Stimulated activated CD4-positive, alpha-beta T cell treated with anti-CD3 and anti-CD28 coated beads, Interleukin-12 subunit alpha, Interleukin-12 subunit beta, amount 100 ng/mL, for 48 hours (primary cell): ENCODE data around the gene BICC1.
"Not testable (repeated sequence)": the region's sequence is repeated elsewhere in the genome, so short reads cannot be mapped to it uniquely, and the experiment has no call there.

Experiments used
- DNase-seq, 3 donors: peaks; one replicate each; pipeline ENCODE4 v3.0.0-alpha.2; 2020; ENCODE audit warnings: low read depth in 2 of 3, low spot score in 1 of 3

The BICC1 gene

DNA sequence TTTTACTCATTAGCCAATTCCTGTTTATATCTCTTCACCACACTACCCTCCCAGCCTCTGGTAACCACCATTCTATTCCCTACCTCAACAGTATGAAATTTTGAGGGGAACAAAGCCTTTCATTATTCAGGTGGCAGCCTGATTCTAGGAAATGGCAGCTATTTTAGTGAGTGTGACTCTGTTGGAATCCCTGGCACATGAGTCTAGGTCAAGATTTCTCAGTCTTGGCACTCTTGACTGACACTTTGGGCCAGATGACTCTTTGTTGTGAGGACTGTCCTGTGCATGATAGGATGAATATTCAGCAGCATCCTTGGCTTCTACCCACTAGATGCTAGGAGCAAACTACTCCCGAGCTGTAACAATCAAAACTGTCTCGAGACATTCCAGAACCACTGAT, 341.0 kb downstream of the BICC1 start:
- DNase-seq, result no peak

DNA sequence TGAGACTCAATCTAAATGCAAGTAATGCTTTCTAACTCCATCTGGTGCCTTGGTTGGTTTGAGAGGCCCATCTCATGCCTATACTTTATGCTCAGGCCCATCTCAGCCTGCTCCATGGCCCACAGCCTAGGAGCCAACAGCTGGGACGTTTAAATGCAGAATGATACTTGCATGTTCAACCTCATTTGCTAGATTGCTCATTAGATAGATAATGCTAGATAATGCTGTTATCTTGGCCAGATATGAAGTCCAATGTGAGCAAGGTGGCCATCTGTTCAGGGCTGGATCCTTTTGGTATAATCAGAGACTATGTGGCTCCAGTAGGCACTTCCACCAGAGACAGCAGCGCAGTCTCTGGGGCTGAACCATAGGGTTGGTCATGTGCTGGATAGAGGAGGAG, 342.1 kb downstream of the BICC1 start:
- DNase-seq, result no peak

DNA sequence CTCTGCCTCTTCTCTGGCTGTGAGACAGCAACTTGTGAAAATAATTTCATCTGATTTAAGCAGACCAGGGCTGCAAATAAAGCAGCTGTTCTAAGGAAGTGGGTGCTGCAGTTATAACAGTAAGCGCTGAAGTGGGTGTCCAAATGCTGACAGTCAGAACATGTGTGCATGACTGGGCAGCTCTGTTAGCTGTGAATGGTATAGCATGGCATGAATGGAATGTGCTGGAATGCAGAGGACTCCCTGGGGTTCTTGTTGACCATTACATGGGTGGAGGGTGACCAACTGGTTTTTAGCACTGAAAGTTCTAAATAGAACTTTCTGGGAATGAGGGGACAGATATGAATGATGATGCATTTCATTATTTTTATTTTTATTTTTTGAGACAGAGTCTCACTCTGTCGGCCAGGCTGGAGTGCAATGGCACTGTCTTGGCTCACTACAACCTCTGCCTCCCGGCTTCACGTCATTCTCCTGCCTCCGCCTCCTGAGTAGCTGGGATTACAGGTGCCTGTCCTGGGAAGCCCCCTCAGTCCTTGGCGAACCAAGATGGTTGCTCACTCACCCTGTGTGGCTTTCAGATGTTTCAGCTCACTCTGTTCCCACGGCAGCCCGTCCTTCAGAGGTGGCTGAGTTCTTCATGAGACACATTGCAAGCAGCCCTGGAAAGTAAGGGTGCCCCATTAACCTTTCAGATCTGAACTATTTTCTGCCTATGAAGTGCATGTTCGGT, 344.0 kb downstream of the BICC1 start:
- DNase-seq, result no peak

DNA sequence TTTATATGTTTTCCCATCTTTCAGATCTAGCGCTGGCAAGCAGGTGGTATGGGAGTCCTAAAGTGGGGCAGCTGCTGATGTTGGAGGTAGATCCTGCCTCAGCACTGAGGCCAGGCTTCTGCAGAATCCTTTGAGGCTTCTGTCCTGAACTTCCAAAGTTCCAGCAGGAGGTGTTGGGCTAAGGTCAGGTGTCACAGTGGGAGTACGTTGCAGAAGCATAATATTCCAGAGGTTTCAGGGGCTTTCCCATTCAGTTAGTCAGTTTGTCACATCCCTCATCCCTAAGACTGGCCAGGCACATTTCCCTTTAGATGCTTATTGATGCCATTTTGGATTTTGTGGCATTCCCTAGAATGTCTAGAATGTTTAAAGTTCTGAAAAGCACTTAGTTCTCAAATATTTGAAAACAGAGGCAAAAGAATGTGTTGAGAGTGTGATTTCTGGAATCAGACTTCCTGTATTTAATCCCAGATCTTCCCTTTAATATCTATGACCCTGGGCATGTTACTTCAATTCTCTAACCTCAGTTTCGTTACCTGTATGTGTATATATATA, 344.7 kb downstream of the BICC1 start:
- no peak for DNase-seq

DNA sequence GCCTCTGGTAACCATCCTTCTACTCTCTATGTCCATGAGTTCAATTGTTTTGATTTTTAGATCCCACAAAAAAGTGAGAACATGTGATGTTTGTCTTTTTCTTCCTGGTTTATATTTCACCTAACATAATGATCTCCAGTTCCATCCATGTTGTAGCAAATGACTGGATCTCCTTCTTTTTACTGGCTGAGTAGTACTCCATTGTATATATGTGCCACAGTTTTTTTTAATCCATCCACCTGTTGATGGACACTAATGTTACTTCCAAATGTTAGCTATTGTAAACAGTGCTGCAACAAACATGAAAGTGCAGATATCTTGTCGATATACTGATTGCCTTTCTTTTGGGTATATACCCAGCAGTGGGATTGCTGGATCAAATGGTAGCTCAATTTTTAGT, 345.5 kb downstream of the BICC1 start:
- not testable (repeated sequence) for DNase-seq

DNA sequence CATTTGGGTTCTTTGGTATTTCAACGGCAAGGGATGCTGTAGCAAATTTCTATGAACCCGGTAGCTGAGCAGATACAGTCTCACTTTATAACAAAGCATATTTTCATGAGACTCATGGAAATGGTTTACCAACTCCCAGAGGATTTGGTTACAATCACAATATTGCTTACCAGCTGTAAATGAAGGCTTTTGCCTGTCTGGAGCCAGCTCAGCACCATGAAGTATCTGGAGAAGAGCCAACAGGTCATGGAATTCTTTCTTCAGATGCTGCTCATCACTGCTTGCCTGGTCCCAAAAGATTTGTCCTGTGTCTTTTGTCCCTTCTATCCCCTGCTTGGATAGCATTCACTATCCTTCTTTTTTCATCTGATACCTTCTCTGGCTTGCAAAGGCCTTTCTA, 346.9 kb downstream of the BICC1 start:
- DNase-seq, result no peak

DNA sequence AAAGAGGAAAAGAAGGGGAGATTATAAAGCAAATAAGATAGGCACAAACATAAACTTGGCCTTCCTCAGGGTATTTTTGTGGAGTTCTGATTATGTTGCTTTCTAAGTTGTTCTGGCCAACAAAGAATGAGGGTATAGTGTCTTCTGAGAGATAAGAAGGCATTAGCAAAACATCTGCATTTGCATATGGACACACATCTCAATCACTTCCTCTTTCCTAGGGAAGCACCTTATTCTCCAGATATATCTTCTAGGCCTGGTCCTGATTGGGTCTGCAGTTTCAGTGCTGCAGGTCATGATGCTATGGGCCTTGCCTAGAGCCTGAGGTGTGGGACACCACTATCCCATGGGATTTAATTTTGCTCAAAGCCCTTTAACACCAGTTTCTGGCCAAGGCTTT, 355.0 kb downstream of the BICC1 start:
- DNase-seq, result no peak

DNA sequence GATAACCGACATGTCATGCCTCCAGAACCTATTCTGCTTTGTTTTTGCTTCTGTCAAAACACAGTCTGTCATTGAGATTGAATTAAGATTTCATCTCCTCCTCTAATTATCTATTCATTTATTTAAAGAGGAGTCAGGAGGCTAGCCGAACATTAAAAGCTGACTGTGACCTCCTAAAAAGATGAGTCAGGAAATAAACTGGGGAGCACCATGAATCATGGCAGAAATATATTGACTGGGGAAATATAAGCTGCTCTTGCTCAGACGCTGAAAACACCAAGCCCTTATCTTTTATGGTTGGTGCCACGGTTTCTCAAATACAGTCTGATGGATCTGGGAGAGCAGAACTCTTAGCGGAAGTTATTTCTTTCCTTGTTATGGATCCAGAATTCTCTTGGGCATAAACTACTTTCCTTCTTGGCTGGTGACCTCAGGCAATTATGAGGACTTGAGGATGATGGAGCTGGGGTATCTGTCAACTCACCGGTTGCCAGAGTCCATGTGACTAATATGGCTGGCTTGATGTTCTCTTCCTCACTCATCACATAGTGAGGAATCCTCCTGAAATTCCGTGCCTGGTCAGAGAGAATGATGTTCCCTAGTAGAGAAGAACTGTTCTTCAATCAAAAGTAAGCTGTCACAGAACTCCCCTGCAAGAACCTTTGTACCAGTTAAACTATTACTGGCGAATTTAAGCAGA, 356.2 kb downstream of the BICC1 start:
- no peak for DNase-seq

DNA sequence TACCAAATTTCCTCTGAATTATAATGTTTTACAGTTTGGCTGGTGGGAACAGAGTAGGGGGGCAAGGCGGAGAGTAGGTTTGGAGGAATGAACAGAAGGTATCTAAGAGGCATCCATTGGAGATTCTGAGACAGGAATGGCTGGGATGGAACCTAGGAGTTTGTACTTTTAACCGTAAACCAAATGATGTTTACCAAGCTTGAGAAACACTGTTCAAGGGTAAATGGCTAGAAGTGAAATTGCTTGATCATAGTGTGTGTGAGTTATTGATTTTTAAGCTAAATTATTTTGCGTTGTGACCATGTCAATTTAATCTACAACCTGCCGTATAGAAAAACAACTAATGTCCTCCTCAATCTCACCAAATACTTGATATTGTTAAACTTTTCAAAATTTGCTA, 357.4 kb downstream of the BICC1 start:
- DNase-seq, result no peak

DNA sequence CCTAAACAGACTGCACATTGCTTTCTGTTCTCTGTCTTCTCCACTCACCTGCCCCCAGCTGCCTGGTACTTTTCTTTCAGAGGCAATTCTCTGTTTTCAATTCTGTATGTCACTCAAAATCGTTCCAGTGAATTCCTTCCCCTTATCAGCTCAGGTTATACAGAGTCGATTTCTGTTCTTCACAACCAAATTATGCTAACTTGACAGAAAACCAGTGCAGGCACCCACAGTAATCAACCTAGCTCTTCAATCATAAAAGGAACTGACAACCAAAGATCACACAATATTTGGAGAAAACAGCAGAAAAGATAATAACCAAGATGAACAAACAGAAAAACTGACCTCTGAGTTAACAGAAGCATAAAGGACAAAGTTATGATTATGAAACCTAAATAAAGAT, 360.5 kb downstream of the BICC1 start:
- no peak for DNase-seq
